Suppressor macrophage (primary cell): ENCODE results near the gene TSHZ3.

Experiments
- DNase-seq, 4 experiments: peaks; one replicate each; pipeline ENCODE4 v3.0.0-alpha.2; 2020 to 2022

TSHZ3 gene

GRCh38 chr19:31282346-31282745 is 66.9 kb downstream of the TSHZ3 start:
- DNase-seq = no peak

GRCh38 chr19:31280287-31281006 is 68.8 kb downstream of the TSHZ3 start:
- no peak for DNase-seq

GRCh38 chr19:31279436-31279765 is 69.8 kb downstream of the TSHZ3 start:
- no peak for DNase-seq

- no peak for DNase-seq
These were observed 70.4 kb downstream of the TSHZ3 start for GRCh38 chr19:31278555-31279435.

GRCh38 chr19:31277516-31277915 is 71.7 kb downstream of the TSHZ3 start:
- DNase-seq = no peak

GRCh38 chr19:31276831-31277230 is 72.4 kb downstream of the TSHZ3 start:
- DNase-seq = no peak

- peak; percentile 45 to 62 (median 55) for DNase-seq
These were observed 74.2 kb downstream of the TSHZ3 start for GRCh38 chr19:31275068-31275334.

GRCh38 chr19:31274251-31275067 is 74.8 kb downstream of the TSHZ3 start:
- no peak for DNase-seq

GRCh38 chr19:31272583-31273106 is 76.6 kb downstream of the TSHZ3 start:
- DNase-seq = no peak

GRCh38 chr19:31271306-31271911 is 77.8 kb downstream of the TSHZ3 start:
- DNase-seq = no peak

- no peak for DNase-seq
These were observed 78.3 kb downstream of the TSHZ3 start for GRCh38 chr19:31270897-31271296.

- no peak for DNase-seq
These were observed 79.7 kb downstream of the TSHZ3 start for GRCh38 chr19:31269425-31270127.

- DNase-seq = no peak
These were observed 80.4 kb downstream of the TSHZ3 start for GRCh38 chr19:31268751-31269383.

GRCh38 chr19:31266731-31267130 is 82.5 kb downstream of the TSHZ3 start:
- DNase-seq = no peak

GRCh38 chr19:31266196-31266595 is 83.0 kb downstream of the TSHZ3 start:
- DNase-seq = no peak

- DNase-seq = no peak
These were observed 85.0 kb downstream of the TSHZ3 start for GRCh38 chr19:31264041-31264778.

GRCh38 chr19:31263328-31263727 is 85.9 kb downstream of the TSHZ3 start:
- no peak for DNase-seq

GRCh38 chr19:31262725-31263191 is 86.5 kb downstream of the TSHZ3 start:
- no peak for DNase-seq

- no peak for DNase-seq
These were observed 87.5 kb downstream of the TSHZ3 start for GRCh38 chr19:31261603-31262212.

GRCh38 chr19:31261019-31261602 is 88.1 kb downstream of the TSHZ3 start:
- DNase-seq = peak; percentile 47 to 72 (median 64)
